Breast epithelium (tissue), 4 donors: Measurements from ENCODE around the gene KRTAP12-1. TPM values are rescaled to one million over a fixed set of nuclear protein-coding genes. Genes with fewer than 3 reads are reported as not detected.

Experiments
- DNase-seq, 2 donors: peaks; one replicate each; pipeline ENCODE4 v3.0.0-alpha.2; 2019; ENCODE audit warnings: low spot score in 2 of 2
- H3K27ac ChIP-seq, 2 donors: fragments of 200-600 bp; sonication (generic) in 1 of 2; one replicate each; pipeline ENCODE4 v1.5.1; 2016 to 2019; ENCODE audit warnings: mild to moderate bottlenecking in 1 of 2
- H3K27me3 ChIP-seq, 2 donors: fragments of 200-600 bp; sonication (generic) in 1 of 2; one replicate each; pipeline versions ENCODE4 v1.5.1 to v1.6.0; 2017 to 2019; ENCODE audit warnings: control low read depth in 1 of 2, mild to moderate bottlenecking in 1 of 2
- H3K36me3 ChIP-seq: fragments of 200-600 bp; one replicate; pipeline ENCODE4 v1.5.1; 2019
- H3K4me1 ChIP-seq, 2 donors: fragments of 200-600 bp; sonication (generic); one replicate each; pipeline ENCODE4 v1.5.1; 2016 to 2019; ENCODE audit warnings: control low read depth in 1 of 2
- H3K4me3 ChIP-seq, 3 donors: fragments of 200-600 bp; sonication (generic); 1 replicate in 2 of 3; 2 replicates in 1 of 3; pipeline ENCODE4 v1.5.1; 2016 to 2019; ENCODE audit warnings: mild to moderate bottlenecking in 3 of 3, moderate library complexity in 2 of 3
- H3K9me3 ChIP-seq, 2 donors: fragments of 200-600 bp; sonication (generic) in 1 of 2; one replicate each; pipeline ENCODE4 v1.5.1; 2016 to 2019; ENCODE audit warnings: control low read depth in 1 of 2
- CTCF ChIP-seq, 3 donors: fragments of 450-650 bp; IDR thresholded peaks; one replicate each; pipeline ENCODE4 v1.5.1; 2016 to 2017; ENCODE audit warnings: antibody characterized with exemption in 3 of 3, mild to moderate bottlenecking in 3 of 3, moderate library complexity in 3 of 3
- POLR2A ChIP-seq: fragments of 450-650 bp; IDR thresholded peaks from one replicate; pipeline ENCODE4 v1.6.1; 2016; ENCODE audit warnings: antibody characterized with exemption, mild to moderate bottlenecking, moderate library complexity
- POLR2AphosphoS5 ChIP-seq, 3 donors: sonication (generic); formaldehyde crosslinking; IDR thresholded peaks; one replicate each; pipeline ENCODE4 v1.6.1; 2017; ENCODE audit warnings: antibody characterized with exemption in 3 of 3
- intact Hi-C: fragments of 100-400 bp; cut with DNase I; formaldehyde crosslinking; loops from one replicate; pipeline ENCODE4 v1.15.1; 2023; ENCODE audit warnings: low total_unique reads
- total RNA-seq, 3 donors: library from RNA; depleted of rRNA; stranded (reverse); fragments of >200 nt; gene quantifications; one replicate each; pipeline ENCODE4 v1.1.0, GENCODE V29; 2016

The KRTAP12-1 gene
- total RNA-seq, 3 donors from 2014 or later = not detected

- no peak within 1 kb of the TSS for H3K4me3 ChIP-seq
- DNase-seq = peak in 1 of 2 donors; percentile 50
- H3K36me3 ChIP-seq = no peaks in the 10 kb centered on the region
- H3K27me3 ChIP-seq = peaks cover 5 to 88% of the 10 kb centered on the region in 2 donors
- H3K9me3 ChIP-seq = no peaks in the 10 kb centered on the region
- no peak within 1 kb of the TSS for H3K27ac ChIP-seq
- TF ChIP-seq POLR2A = no peak
- H3K4me1 ChIP-seq = peaks cover 0 to 13% of the 10 kb centered on the region in 2 donors
- intact Hi-C loops = no loop called here
Observed at GRCh38 chr21:44711327-44712202, 29.6 kb upstream of the KRTAP12-1 start, which contains the start of gene TSPEAR. Gene TSPEAR, minus strand, starts transcription at chr21:44711572. Its CDS starts 58 bp downstream, at chr21:44711514.

- Histone ChIP-seq H3K36me3 (no peaks in the 10 kb centered on the region), H3K27me3 (peaks cover 5 to 95% of the 10 kb centered on the region in 2 donors), H3K27ac (no peak overlapping the region), H3K4me3 (no peak overlapping the region), H3K4me1 (peaks cover 0 to 13% of the 10 kb centered on the region in 2 donors), H3K9me3 (peaks cover 0 to 4% of the 10 kb centered on the region in 2 donors)
- TF ChIP-seq CTCF (IDR thresholded peaks at IDR 0.05) (no peak), POLR2A (no peak), POLR2AphosphoS5 (IDR thresholded peaks at IDR 0.05) (no peak)
- DNase-seq = no peak
- intact Hi-C loops = no loop called here
Observed at GRCh38 chr21:44710756-44711326, 28.9 kb upstream of the KRTAP12-1 start.

- intact Hi-C loops = no loop called here
- TF ChIP-seq POLR2AphosphoS5 (IDR thresholded peaks at IDR 0.05) (no peak), CTCF (IDR thresholded peaks at IDR 0.05) (no peak), POLR2A (no peak)
- no peaks in the 10 kb centered on the region for H3K36me3 ChIP-seq
- peaks cover 5 to 93% of the 10 kb centered on the region in 2 donors for H3K27me3 ChIP-seq
- H3K4me1 ChIP-seq = peaks cover 0 to 13% of the 10 kb centered on the region in 2 donors
- H3K27ac ChIP-seq = no peak overlapping the region
- DNase-seq = no peak
- peaks cover 0 to 5% of the 10 kb centered on the region in 2 donors for H3K9me3 ChIP-seq
- peak overlapping the region in 1 of 3 donors; percentile 28 for H3K4me3 ChIP-seq
Observed at GRCh38 chr21:44710294-44710665, 28.3 kb upstream of the KRTAP12-1 start.

- peaks cover 0 to 5% of the 10 kb centered on the region in 2 donors for H3K9me3 ChIP-seq
- TF ChIP-seq CTCF (IDR thresholded peaks at IDR 0.05) = no peak
- TF ChIP-seq POLR2AphosphoS5 (IDR thresholded peaks at IDR 0.05) = no peak
- no peak for TF ChIP-seq POLR2A
- intact Hi-C loops = no loop called here
- peak in 1 of 2 donors; percentile 50 for DNase-seq
- peaks cover 5 to 90% of the 10 kb centered on the region in 2 donors for H3K27me3 ChIP-seq
- H3K36me3 ChIP-seq = no peaks in the 10 kb centered on the region
- no peak overlapping the region for H3K27ac ChIP-seq
- peaks cover 0 to 13% of the 10 kb centered on the region in 2 donors for H3K4me1 ChIP-seq
- peak overlapping the region in 2 of 3 donors; percentile 11 to 28 for H3K4me3 ChIP-seq
Observed at GRCh38 chr21:44709426-44710293, 27.7 kb upstream of the KRTAP12-1 start.

GRCh38 chr21:44708866-44709425, 27.0 kb upstream of the KRTAP12-1 start:
- peaks cover 5 to 91% of the 10 kb centered on the region in 2 donors for H3K27me3 ChIP-seq
- TF ChIP-seq POLR2A = no peak
- H3K27ac ChIP-seq = no peak overlapping the region
- H3K4me3 ChIP-seq = peak overlapping the region in 1 of 3 donors; percentile 28
- H3K4me1 ChIP-seq = peaks cover 0 to 13% of the 10 kb centered on the region in 2 donors
- DNase-seq = no peak
- intact Hi-C loops = no loop called here
- H3K9me3 ChIP-seq = peaks cover 0 to 5% of the 10 kb centered on the region in 2 donors
- no peaks in the 10 kb centered on the region for H3K36me3 ChIP-seq
